GM19395 (cell line): ENCODE measurements around the gene SLC22A23.

ENCODE experiments used
- ATAC-seq: cut with Tn5 transposase; IDR thresholded peaks from one replicate; pipeline ENCODE4 v1.9.1; 2021; ENCODE audit warnings: mild to moderate bottlenecking, moderate library complexity; ENCODE audit not compliant: unreplicated experiment

SLC22A23 gene

GRCh38 chr6:3289664-3290055 lies 167.2 kb downstream of the SLC22A23 start:
- ATAC-seq = no peak

- no peak for ATAC-seq
Measured at GRCh38 chr6:3288711-3289663, 167.9 kb downstream of the SLC22A23 start.

GRCh38 chr6:3287976-3288707 lies 168.7 kb downstream of the SLC22A23 start:
- no peak for ATAC-seq

- ATAC-seq = no peak
Measured at GRCh38 chr6:3287308-3287707, 169.5 kb downstream of the SLC22A23 start.

- no peak for ATAC-seq
Measured at GRCh38 chr6:3286641-3287171, 170.1 kb downstream of the SLC22A23 start.

- no peak for ATAC-seq
Measured at GRCh38 chr6:3285732-3286131, 171.1 kb downstream of the SLC22A23 start.

- ATAC-seq = no peak
Measured at GRCh38 chr6:3285049-3285639, 171.7 kb downstream of the SLC22A23 start.

- ATAC-seq = no peak
Measured at GRCh38 chr6:3284436-3284876, 172.4 kb downstream of the SLC22A23 start.

GRCh38 chr6:3283641-3284435 lies 173.0 kb downstream of the SLC22A23 start:
- no peak for ATAC-seq

- no peak for ATAC-seq
Measured at GRCh38 chr6:3283241-3283640, 173.6 kb downstream of the SLC22A23 start.

GRCh38 chr6:3282476-3283236 lies 174.2 kb downstream of the SLC22A23 start:
- no peak for ATAC-seq

- ATAC-seq = no peak
Measured at GRCh38 chr6:3281631-3282475, 175.0 kb downstream of the SLC22A23 start.

- ATAC-seq = no peak
Measured at GRCh38 chr6:3280866-3281465, 175.9 kb downstream of the SLC22A23 start.

GRCh38 chr6:3280091-3280490 lies 176.8 kb downstream of the SLC22A23 start:
- no peak for ATAC-seq

GRCh38 chr6:3278691-3279090 lies 178.2 kb downstream of the SLC22A23 start:
- ATAC-seq = no peak

GRCh38 chr6:3277851-3278416 lies 178.9 kb downstream of the SLC22A23 start:
- no peak for ATAC-seq

- no peak for ATAC-seq
Measured at GRCh38 chr6:3277251-3277650, 179.6 kb downstream of the SLC22A23 start.
